Spleen (tissue), 11 donors: ENCODE measurements around the gene HEPACAM. TPM values are rescaled to one million over a fixed set of nuclear protein-coding genes. Genes with fewer than 3 reads are reported as not detected.
A peak's percentile ranks its signal among the peaks of the same experiment; 100 is the strongest.

Source experiments
- DNase-seq: peaks from one replicate; pipeline ENCODE4 v3.0.0-alpha.2; 2020
- H3K27ac ChIP-seq, 8 donors: fragments of 200-600 bp; sonication (generic) in 7 of 8; 1 replicate in 4 of 8; 2 replicates in 4 of 8; pipeline versions ENCODE4 v1.5.0 to v1.8.0; 2016 to 2021; ENCODE audit warnings: inconsistent platforms in 4 of 8, mild to moderate bottlenecking in 4 of 8, moderate library complexity in 1 of 8
- H3K27me3 ChIP-seq, 7 donors: fragments of 200-600 bp; sonication (generic) in 6 of 7; replicated peaks in 1 of 7; 1 replicate in 4 of 7; 2 replicates in 3 of 7; pipeline versions ENCODE4 v1.5.0 to v1.8.0; 2016 to 2021; ENCODE audit warnings: inconsistent platforms in 3 of 7, mild to moderate bottlenecking in 1 of 7
- H3K36me3 ChIP-seq, 6 donors: fragments of 200-600 bp; sonication (generic) in 5 of 6; 1 replicate in 4 of 6; 2 replicates in 2 of 6; pipeline versions ENCODE4 v1.5.0 to v1.8.0; 2016 to 2021; ENCODE audit warnings: inconsistent platforms in 2 of 6
- H3K4me1 ChIP-seq, 6 donors: fragments of 200-600 bp; sonication (generic) in 5 of 6; 1 replicate in 3 of 6; 2 replicates in 3 of 6; pipeline versions ENCODE4 v1.5.0 to v1.8.0; 2016 to 2021; ENCODE audit warnings: inconsistent platforms in 3 of 6
- H3K4me3 ChIP-seq, 8 donors: fragments of 200-600 bp; sonication (generic) in 7 of 8; 1 replicate in 4 of 8; 2 replicates in 4 of 8; pipeline versions ENCODE4 v1.5.0 to v1.8.0; 2016 to 2021; ENCODE audit warnings: inconsistent platforms in 4 of 8, mild to moderate bottlenecking in 4 of 8, moderate library complexity in 2 of 8
- H3K9me3 ChIP-seq, 8 donors: fragments of 200-600 bp; sonication (generic) in 7 of 8; 1 replicate in 4 of 8; 2 replicates in 4 of 8; pipeline versions ENCODE4 v1.5.0 to v1.8.0; 2016 to 2021; ENCODE audit warnings: inconsistent platforms in 4 of 8
- CTCF ChIP-seq, 11 experiments: fragments of 200-600 bp in 7 of 11; fragments of 450-650 bp in 4 of 11; sonication (generic) in 4 of 11; IDR thresholded peaks in 8 of 11; conservative IDR thresholded peaks in 3 of 11; 1 replicate in 7 of 11; 2 replicates in 4 of 11; pipeline versions ENCODE4 v1.4.0 to v1.8.0; 2016 to 2021; ENCODE audit warnings: antibody characterized with exemption in 11 of 11, inconsistent platforms in 4 of 11, mild to moderate bottlenecking in 1 of 11
- POLR2A ChIP-seq, 3 donors: fragments of 450-650 bp; IDR thresholded peaks; one replicate each; pipeline ENCODE4 v1.5.1; 2017; ENCODE audit warnings: antibody characterized with exemption in 3 of 3, mild to moderate bottlenecking in 1 of 3
- POLR2AphosphoS5 ChIP-seq, 3 donors: sonication (generic); formaldehyde crosslinking; IDR thresholded peaks; one replicate each; pipeline ENCODE4 v1.5.1; 2017; ENCODE audit warnings: antibody characterized with exemption in 3 of 3
- WGBS, 5 donors: extraction: QIAGEN DNeasy Blood & Tissue Kit in 3 of 5; methylation state at CpG; one replicate each; pipeline versions ENCODE4 v1.1.5 to v1.1.7; 2013 to 2018; 5-methylcytosine and 5-hydroxymethylcytosine counted together
- intact Hi-C: fragments of 100-400 bp; cut with DNase I; formaldehyde crosslinking; loops from one replicate; pipeline ENCODE4 v1.15.0; 2023; ENCODE audit warnings: low total_unique reads
- polyA plus RNA-seq, 3 donors: library from polyadenylated mRNA; stranded (reverse); fragments of 200-250 nt; gene quantifications; one replicate each; pipeline ENCODE4 v1.2.1, GENCODE V29; 2013
- total RNA-seq, 7 donors: library from RNA; depleted of rRNA in 3 of 7; stranded (reverse); fragments of >200 nt in 3 of 7; fragmentation: NEBNext Ultra II Directional in 4 of 7; extraction: Animal tissue kit (Norgen Biotek cat#: 25700) in 4 of 7; gene quantifications; one replicate each; pipeline versions ENCODE4 v1.1.0 to v1.2.1, GENCODE V29; 2016 to 2021
- donor health status: healthy with polysubstance abuse.
- donor health status: DM: no; HTN: no; CAD: no; lungs with moderate emphysema.
- donor health status: DM: no; HTN: no; CAD: no.
- donor health status: Bipolar disorder and iron deficiency.
- donor health status: healthy.
- donor health status: DM: no; HTN: no; CAD: no.
- donor health status: DM: yes; HTN: yes; CAD: no.

Gene HEPACAM
- total and polyA plus RNA-seq, 10 donors: 0.04 to 2.7 (median 0.30) TPM; not detected in 6

- intact Hi-C loops: no loop called here
- no peak for DNase-seq
Observed at GRCh38 chr11:124928942-124929665, 6.7 kb downstream of the HEPACAM start.

GRCh38 chr11:124923296-124923695, 12.6 kb downstream of the HEPACAM start:
- no peak for DNase-seq
- peaks cover 0 to 16% (median 7%) of the 10 kb centered on the region in 7 donors for H3K27me3 ChIP-seq
- H3K27ac ChIP-seq: no peak overlapping the region
- H3K4me1 ChIP-seq: peaks cover 0 to 16% (median 10%) of the 10 kb centered on the region in 6 donors
- no peaks in the 10 kb centered on the region for H3K9me3 ChIP-seq
- no peak overlapping the region for H3K4me3 ChIP-seq
- no peaks in the 10 kb centered on the region for H3K36me3 ChIP-seq
- TF ChIP-seq POLR2A (IDR thresholded peaks at IDR 0.05) (no peak), CTCF (IDR thresholded peaks at IDR 0.05 in 8 of 11, conservative IDR thresholded peaks at IDR 0.05 in 3 of 11) (no peak), POLR2AphosphoS5 (IDR thresholded peaks at IDR 0.05) (no peak)
- intact Hi-C loops: no loop called here

More at GRCh38 chr11:124928942-124929665, 6.7 kb downstream of the HEPACAM start:
- Histone ChIP-seq H3K36me3 (no peaks in the 10 kb centered on the region), H3K27me3 (no peaks in the 10 kb centered on the region), H3K9me3 (no peaks in the 10 kb centered on the region), H3K4me3 (no peak overlapping the region), H3K27ac (peak overlapping the region in 1 of 8 donors; percentile 27), H3K4me1 (peaks cover 0 to 6% (median 0%) of the 10 kb centered on the region in 6 donors)
- 31 to 54% (median 41%) methylated on average over 4 of the region's 4 CpGs for WGBS, 5 donors
- TF ChIP-seq CTCF (IDR thresholded peaks at IDR 0.05 in 8 of 11, conservative IDR thresholded peaks at IDR 0.05 in 3 of 11) (no peak), POLR2AphosphoS5 (IDR thresholded peaks at IDR 0.05) (no peak), POLR2A (IDR thresholded peaks at IDR 0.05) (no peak)

GRCh38 chr11:124922831-124923230, 13.0 kb downstream of the HEPACAM start:
- Histone ChIP-seq H3K4me1 (peaks cover 0 to 16% (median 10%) of the 10 kb centered on the region in 6 donors), H3K27ac (no peak overlapping the region), H3K9me3 (no peaks in the 10 kb centered on the region), H3K4me3 (no peak overlapping the region), H3K27me3 (peaks cover 0 to 16% (median 7%) of the 10 kb centered on the region in 7 donors), H3K36me3 (no peaks in the 10 kb centered on the region)
- TF ChIP-seq POLR2A (IDR thresholded peaks at IDR 0.05): no peak
- TF ChIP-seq CTCF (IDR thresholded peaks at IDR 0.05 in 8 of 11, conservative IDR thresholded peaks at IDR 0.05 in 3 of 11): no peak
- no peak for TF ChIP-seq POLR2AphosphoS5 (IDR thresholded peaks at IDR 0.05)
- 73 to 91% (median 87%) methylated on average over 4 of the region's 4 CpGs for WGBS, 5 donors
- no peak for DNase-seq
- intact Hi-C loops: no loop called here

- Histone ChIP-seq H3K27ac (peak overlapping the region; percentile 20 to 83 (median 80)), H3K36me3 (no peaks in the 10 kb centered on the region), H3K27me3 (peaks cover 0 to 16% (median 7%) of the 10 kb centered on the region in 7 donors), H3K4me1 (peaks cover 0 to 16% (median 10%) of the 10 kb centered on the region in 6 donors), H3K4me3 (peak overlapping the region; percentile 20 to 72 (median 38)), H3K9me3 (no peaks in the 10 kb centered on the region)
- peak; percentile 88 for DNase-seq
- 8 to 15% (median 11%) methylated on average over 57 to 82 of the region's 82 CpGs for WGBS, 5 donors
- peak; percentile 29 to 79 (median 74) for TF ChIP-seq POLR2AphosphoS5 (IDR thresholded peaks at IDR 0.05)
- TF ChIP-seq POLR2A (IDR thresholded peaks at IDR 0.05): no peak
- peak in 1 of 11 experiments; percentile 7 for TF ChIP-seq CTCF (IDR thresholded peaks at IDR 0.05 in 8 of 11, conservative IDR thresholded peaks at IDR 0.05 in 3 of 11)
- intact Hi-C loops: no loop called here
Observed at GRCh38 chr11:124920870-124921609, 14.8 kb downstream of the HEPACAM start.
